K562 (cell line): ENCODE results near the gene SECISBP2. TPM values are rescaled to one million over a fixed set of nuclear protein-coding genes. Genes with fewer than 3 reads are reported as not detected.

Experiments
- CEBPG ChIP-seq, 3 experiments: fragments of 200-800 bp in 1 of 3; sonication (Bioruptor generic) in 1 of 3; sonication (generic) in 1 of 3; formaldehyde crosslinking in 1 of 3; IDR thresholded peaks in 2 of 3; conservative IDR thresholded peaks in 1 of 3; 2 replicates each; pipeline versions ENCODE4 v1.6.1 to v1.8.0; 2016 to 2022; ENCODE audit warnings: missing compliant biosample characterization in 2 of 3, missing genetic modification characterization in 2 of 3, mild to moderate bottlenecking in 1 of 3, missing genetic modification reagents in 1 of 3
- CREB1 ChIP-seq, 2 experiments: sonication (generic) in 1 of 2; formaldehyde crosslinking in 1 of 2; IDR thresholded peaks; 2 replicates each; pipeline versions ENCODE4 v1.6.1 to v1.8.0; 2012 to 2022; ENCODE audit warnings: inconsistent platforms in 1 of 2, mild to moderate bottlenecking in 1 of 2, missing genetic modification reagents in 1 of 2, moderate library complexity in 1 of 2
- FOS ChIP-seq: IDR thresholded peaks from 3 replicates; pipeline ENCODE4 v1.6.1; 2011; ENCODE audit not compliant: insufficient read length; ENCODE audit errors: extremely low read depth
- GABPA ChIP-seq: fragments of 200-800 bp; sonication (Bioruptor generic); conservative IDR thresholded peaks from 2 replicates; pipeline ENCODE4 v1.6.1; 2016; ENCODE audit warnings: low read depth, missing genetic modification characterization, missing compliant biosample characterization
- GATAD2A ChIP-seq: fragments of 450-650 bp; IDR thresholded peaks from 2 replicates; pipeline ENCODE4 v1.6.1; 2017
- HNRNPUL1 ChIP-seq: fragments of 200-400 bp; formaldehyde crosslinking; IDR thresholded peaks from 2 replicates; pipeline ENCODE4 v1.6.1; 2017; ENCODE audit warnings: low read length
- KLF1 ChIP-seq: fragments of 450-650 bp; IDR thresholded peaks from 2 replicates; pipeline ENCODE4 v1.6.1; 2016; ENCODE audit warnings: missing genetic modification characterization, missing compliant biosample characterization
- NFATC3 ChIP-seq: fragments of 450-650 bp; IDR thresholded peaks from 2 replicates; pipeline ENCODE4 v1.6.1; 2017; ENCODE audit warnings: mild to moderate bottlenecking
- NFYB ChIP-seq: IDR thresholded peaks from 2 replicates; pipeline ENCODE4 v1.6.1; 2011; ENCODE audit warnings: mild to moderate bottlenecking, moderate library complexity; ENCODE audit not compliant: insufficient read length; ENCODE audit errors: extremely low read depth
- POLR2AphosphoS2 ChIP-seq: IDR thresholded peaks from 2 replicates; pipeline ENCODE4 v1.6.1; 2012; ENCODE audit warnings: low read length, improper control_type of control experiment
- SMARCA5 ChIP-seq: fragments of 450-650 bp; IDR thresholded peaks from 2 replicates; pipeline ENCODE4 v1.6.1; 2016
- TCF7 ChIP-seq: sonication (generic); IDR thresholded peaks from 2 replicates; pipeline ENCODE4 v1.6.1; 2016; ENCODE audit warnings: antibody characterized with exemption, borderline replicate concordance
- TRIM24 ChIP-seq, 2 experiments: fragments of 450-650 bp; IDR thresholded peaks; 2 replicates each; pipeline ENCODE4 v1.6.1; 2016
- ZNF263 ChIP-seq: sonication (generic); formaldehyde crosslinking; IDR thresholded peaks from 2 replicates; pipeline ENCODE4 v1.8.0; 2022; ENCODE audit warnings: mild to moderate bottlenecking, missing genetic modification reagents, borderline replicate concordance
- ZNF316 ChIP-seq: fragments of 450-650 bp; IDR thresholded peaks from 2 replicates; pipeline ENCODE4 v1.6.1; 2016
- ZNF695 ChIP-seq: fragments of 450-650 bp; formaldehyde crosslinking; IDR thresholded peaks from 2 replicates; pipeline ENCODE4 v1.4.0; 2020; ENCODE audit warnings: mild to moderate bottlenecking, moderate library complexity
- polyA plus RNA-seq, 8 experiments: library from polyadenylated mRNA; depleted of rRNA in 4 of 8; stranded (reverse) in 5 of 8; unstranded in 3 of 8; fragments of >200 nt; fragmentation: Nextera tagmentation in 2 of 8; fragmentation: Illumina TruSeq in 1 of 8; extraction: Ambion mirVana in 2 of 8; extraction: Trizol in 1 of 8; gene quantifications; 2 replicates each; pipeline versions ENCODE4 v1.2.1 to v1.2.3, GENCODE V29; 2011 to 2014; ENCODE audit warnings: inconsistent platforms in 1 of 8, missing spikeins in 1 of 8
- total RNA-seq, 7 experiments: library from RNA; depleted of rRNA in 6 of 7; stranded (reverse); fragments of >200 nt in 6 of 7; fragmentation: Illumina TruSeq in 2 of 7; extraction: Trizol in 2 of 7; gene quantifications; 2 replicates each; pipeline versions ENCODE4 v1.2.1 to v1.2.3, GENCODE V29; 2011 to 2021; ENCODE audit warnings: low replicate concordance in 1 of 7
- TF ChIP-seq, protein P1 (sequence below): fragments of 250-450 bp; sonication (Bioruptor Pico); IDR thresholded peaks from 2 replicates; pipeline ENCODE4 v1.5.0; 2021
- TF ChIP-seq, protein P2 (sequence below): fragments of 250-450 bp; sonication (Bioruptor Pico); IDR thresholded peaks from 2 replicates; pipeline ENCODE4 v1.8.0; 2021; ENCODE audit warnings: mild to moderate bottlenecking, moderate library complexity
- TF ChIP-seq, protein P3 (sequence below): fragments of 450-650 bp; IDR thresholded peaks from 2 replicates; pipeline ENCODE4 v1.6.1; 2016; ENCODE audit warnings: antibody characterized with exemption
- TF ChIP-seq, protein P4 (sequence below): fragments of 450-650 bp; formaldehyde crosslinking; conservative IDR thresholded peaks from 2 replicates; pipeline ENCODE4 v1.4.0; 2022; ENCODE audit warnings: mild to moderate bottlenecking, missing genetic modification characterization
- TF ChIP-seq, protein P5 (sequence below): sonication (generic); formaldehyde crosslinking; IDR thresholded peaks from 2 replicates; pipeline ENCODE4 v1.4.0; 2020; ENCODE audit warnings: mild to moderate bottlenecking, missing genetic modification reagents
- TF ChIP-seq, protein P6 (sequence below): fragments of 450-650 bp; IDR thresholded peaks from 2 replicates; pipeline ENCODE4 v1.6.1; 2017; ENCODE audit warnings: antibody characterized with exemption

SECISBP2 gene
- total and polyA plus RNA-seq, 9 of the 15 experiments (the other 6 are each of a cell fraction or from before 2014, with no cell fraction given), result 3.2 to 41.6 (median 26.1) TPM

DNA sequence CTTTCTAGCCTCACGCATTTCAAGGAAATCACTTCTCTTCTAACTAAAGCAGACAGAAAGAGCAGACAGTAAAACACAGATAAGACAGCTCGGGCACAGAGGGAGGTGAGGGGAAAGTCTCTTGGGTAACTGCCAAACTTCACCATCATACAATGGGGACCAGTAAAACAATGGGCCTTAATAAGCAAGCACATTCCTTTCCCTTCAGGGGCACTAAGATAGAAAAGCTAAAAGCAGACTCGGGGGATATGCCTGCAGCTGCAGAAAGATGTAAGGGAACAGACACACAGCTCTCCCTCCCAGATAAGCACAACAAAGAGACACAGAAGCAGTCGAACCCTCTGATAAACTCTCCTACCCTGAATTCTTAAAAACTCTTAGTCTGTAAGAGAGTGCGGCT, 22.9 kb upstream of the SECISBP2 start (continued):
- TF ChIP-seq, protein P1, sequence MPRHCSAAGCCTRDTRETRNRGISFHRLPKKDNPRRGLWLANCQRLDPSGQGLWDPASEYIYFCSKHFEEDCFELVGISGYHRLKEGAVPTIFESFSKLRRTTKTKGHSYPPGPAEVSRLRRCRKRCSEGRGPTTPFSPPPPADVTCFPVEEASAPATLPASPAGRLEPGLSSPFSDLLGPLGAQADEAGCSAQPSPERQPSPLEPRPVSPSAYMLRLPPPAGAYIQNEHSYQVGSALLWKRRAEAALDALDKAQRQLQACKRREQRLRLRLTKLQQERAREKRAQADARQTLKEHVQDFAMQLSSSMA (CRISPR knock-in tag), result no peak
- no peak for TF ChIP-seq NFATC3
- no peak for TF ChIP-seq ZNF695 (CRISPR knock-in tag)
- no peak for TF ChIP-seq POLR2AphosphoS2
- TF ChIP-seq SMARCA5, result no peak
- no peak for TF ChIP-seq GABPA (tag)
- TF ChIP-seq, protein P2, sequence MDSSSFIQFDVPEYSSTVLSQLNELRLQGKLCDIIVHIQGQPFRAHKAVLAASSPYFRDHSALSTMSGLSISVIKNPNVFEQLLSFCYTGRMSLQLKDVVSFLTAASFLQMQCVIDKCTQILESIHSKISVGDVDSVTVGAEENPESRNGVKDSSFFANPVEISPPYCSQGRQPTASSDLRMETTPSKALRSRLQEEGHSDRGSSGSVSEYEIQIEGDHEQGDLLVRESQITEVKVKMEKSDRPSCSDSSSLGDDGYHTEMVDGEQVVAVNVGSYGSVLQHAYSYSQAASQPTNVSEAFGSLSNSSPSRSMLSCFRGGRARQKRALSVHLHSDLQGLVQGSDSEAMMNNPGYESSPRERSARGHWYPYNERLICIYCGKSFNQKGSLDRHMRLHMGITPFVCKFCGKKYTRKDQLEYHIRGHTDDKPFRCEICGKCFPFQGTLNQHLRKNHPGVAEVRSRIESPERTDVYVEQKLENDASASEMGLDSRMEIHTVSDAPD, result no peak
- TF ChIP-seq KLF1, result no peak
- peak in 1 of 2 experiments; percentile 39; a peak in 1 of 4 replicates for TF ChIP-seq TRIM24 (IDR thresholded peaks at IDR 0.05)
- TF ChIP-seq, protein P3, sequence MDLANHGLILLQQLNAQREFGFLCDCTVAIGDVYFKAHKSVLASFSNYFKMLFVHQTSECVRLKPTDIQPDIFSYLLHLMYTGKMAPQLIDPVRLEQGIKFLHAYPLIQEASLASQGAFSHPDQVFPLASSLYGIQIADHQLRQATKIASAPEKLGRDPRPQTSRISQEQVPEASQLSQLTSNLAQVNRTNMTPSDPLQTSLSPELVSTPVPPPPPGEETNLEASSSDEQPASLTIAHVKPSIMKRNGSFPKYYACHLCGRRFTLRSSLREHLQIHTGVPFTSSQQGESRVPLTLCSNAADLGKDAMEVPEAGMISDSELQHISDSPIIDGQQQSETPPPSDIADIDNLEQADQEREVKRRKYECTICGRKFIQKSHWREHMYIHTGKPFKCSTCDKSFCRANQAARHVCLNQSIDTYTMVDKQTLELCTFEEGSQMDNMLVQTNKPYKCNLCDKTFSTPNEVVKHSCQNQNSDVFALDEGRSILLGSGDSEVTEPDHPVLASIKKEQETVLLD, result no peak
- no peak for TF ChIP-seq ZNF316
- TF ChIP-seq, protein P4, sequence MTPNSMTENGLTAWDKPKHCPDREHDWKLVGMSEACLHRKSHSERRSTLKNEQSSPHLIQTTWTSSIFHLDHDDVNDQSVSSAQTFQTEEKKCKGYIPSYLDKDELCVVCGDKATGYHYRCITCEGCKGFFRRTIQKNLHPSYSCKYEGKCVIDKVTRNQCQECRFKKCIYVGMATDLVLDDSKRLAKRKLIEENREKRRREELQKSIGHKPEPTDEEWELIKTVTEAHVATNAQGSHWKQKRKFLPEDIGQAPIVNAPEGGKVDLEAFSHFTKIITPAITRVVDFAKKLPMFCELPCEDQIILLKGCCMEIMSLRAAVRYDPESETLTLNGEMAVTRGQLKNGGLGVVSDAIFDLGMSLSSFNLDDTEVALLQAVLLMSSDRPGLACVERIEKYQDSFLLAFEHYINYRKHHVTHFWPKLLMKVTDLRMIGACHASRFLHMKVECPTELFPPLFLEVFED (CRISPR knock-in tag), result no peak
- TF ChIP-seq HNRNPUL1, result no peak
- TF ChIP-seq TCF7, result no peak
- TF ChIP-seq NFYB, result no peak
- no peak for TF ChIP-seq FOS
- no peak for TF ChIP-seq GATAD2A
- no peak for TF ChIP-seq ZNF263 (CRISPR knock-in tag)
- TF ChIP-seq, protein P5, sequence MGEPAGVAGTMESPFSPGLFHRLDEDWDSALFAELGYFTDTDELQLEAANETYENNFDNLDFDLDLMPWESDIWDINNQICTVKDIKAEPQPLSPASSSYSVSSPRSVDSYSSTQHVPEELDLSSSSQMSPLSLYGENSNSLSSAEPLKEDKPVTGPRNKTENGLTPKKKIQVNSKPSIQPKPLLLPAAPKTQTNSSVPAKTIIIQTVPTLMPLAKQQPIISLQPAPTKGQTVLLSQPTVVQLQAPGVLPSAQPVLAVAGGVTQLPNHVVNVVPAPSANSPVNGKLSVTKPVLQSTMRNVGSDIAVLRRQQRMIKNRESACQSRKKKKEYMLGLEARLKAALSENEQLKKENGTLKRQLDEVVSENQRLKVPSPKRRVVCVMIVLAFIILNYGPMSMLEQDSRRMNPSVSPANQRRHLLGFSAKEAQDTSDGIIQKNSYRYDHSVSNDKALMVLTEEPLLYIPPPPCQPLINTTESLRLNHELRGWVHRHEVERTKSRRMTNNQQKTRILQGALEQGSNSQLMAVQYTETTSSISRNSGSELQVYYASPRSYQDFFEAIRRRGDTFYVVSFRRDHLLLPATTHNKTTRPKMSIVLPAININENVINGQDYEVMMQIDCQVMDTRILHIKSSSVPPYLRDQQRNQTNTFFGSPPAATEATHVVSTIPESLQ (CRISPR knock-in tag), result no peak
- TF ChIP-seq CEBPG (CRISPR knock-in tag; IDR thresholded peaks at IDR 0.05), result no peak
- TF ChIP-seq CEBPG (tag; conservative IDR thresholded peaks at IDR 0.05 in 1 of 2, IDR thresholded peaks at IDR 0.05 in 1 of 2), result no peak
- no peak for TF ChIP-seq CREB1 (IDR thresholded peaks at IDR 0.05)
- TF ChIP-seq CREB1 (CRISPR knock-in tag; IDR thresholded peaks at IDR 0.05), result no peak
- TF ChIP-seq, protein P6, sequence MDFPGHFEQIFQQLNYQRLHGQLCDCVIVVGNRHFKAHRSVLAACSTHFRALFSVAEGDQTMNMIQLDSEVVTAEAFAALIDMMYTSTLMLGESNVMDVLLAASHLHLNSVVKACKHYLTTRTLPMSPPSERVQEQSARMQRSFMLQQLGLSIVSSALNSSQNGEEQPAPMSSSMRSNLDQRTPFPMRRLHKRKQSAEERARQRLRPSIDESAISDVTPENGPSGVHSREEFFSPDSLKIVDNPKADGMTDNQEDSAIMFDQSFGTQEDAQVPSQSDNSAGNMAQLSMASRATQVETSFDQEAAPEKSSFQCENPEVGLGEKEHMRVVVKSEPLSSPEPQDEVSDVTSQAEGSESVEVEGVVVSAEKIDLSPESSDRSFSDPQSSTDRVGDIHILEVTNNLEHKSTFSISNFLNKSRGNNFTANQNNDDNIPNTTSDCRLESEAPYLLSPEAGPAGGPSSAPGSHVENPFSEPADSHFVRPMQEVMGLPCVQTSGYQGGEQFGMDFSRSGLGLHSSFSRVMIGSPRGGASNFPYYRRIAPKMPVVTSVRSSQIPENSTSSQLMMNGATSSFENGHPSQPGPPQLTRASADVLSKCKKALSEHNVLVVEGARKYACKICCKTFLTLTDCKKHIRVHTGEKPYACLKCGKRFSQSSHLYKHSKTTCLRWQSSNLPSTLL, result no peak
